Stimulated activated CD4-positive, alpha-beta T cell treated with anti-CD3 and anti-CD28 coated beads, Interleukin-4, amount 100 ng/mL, for 24 hours (primary cell): Measurements from ENCODE around the gene ABR.
A peak's percentile ranks its signal among the peaks of the same experiment; 100 is the strongest.
"Not testable (repeated sequence)": the region's sequence is repeated elsewhere in the genome, so short reads cannot be mapped to it uniquely, and the experiment has no call there.

Source experiments
- DNase-seq: peaks from one replicate; pipeline ENCODE4 v3.0.0-alpha.2; 2020

Gene ABR

GRCh38 chr17:1003972-1004768 lies 175.6 kb downstream of the ABR start:
- no peak for DNase-seq

DNA sequence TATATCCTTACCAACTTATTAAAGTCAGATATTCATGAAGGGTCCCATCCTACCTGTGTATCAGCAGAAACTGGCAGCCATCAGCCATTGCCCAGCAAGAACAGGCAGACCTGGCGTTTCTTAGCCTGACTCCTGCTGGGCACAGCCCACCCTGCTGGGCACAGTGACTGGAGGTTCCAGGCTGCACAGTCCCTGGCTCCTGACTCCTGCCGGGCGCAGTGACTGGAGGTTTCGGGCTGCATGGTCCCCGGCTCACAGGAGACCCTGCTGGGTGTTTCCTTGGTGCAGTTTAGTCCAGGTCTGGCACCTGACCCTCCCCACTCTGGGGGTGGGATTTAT lies 176.2 kb downstream of the ABR start:
- DNase-seq, result no peak

DNA sequence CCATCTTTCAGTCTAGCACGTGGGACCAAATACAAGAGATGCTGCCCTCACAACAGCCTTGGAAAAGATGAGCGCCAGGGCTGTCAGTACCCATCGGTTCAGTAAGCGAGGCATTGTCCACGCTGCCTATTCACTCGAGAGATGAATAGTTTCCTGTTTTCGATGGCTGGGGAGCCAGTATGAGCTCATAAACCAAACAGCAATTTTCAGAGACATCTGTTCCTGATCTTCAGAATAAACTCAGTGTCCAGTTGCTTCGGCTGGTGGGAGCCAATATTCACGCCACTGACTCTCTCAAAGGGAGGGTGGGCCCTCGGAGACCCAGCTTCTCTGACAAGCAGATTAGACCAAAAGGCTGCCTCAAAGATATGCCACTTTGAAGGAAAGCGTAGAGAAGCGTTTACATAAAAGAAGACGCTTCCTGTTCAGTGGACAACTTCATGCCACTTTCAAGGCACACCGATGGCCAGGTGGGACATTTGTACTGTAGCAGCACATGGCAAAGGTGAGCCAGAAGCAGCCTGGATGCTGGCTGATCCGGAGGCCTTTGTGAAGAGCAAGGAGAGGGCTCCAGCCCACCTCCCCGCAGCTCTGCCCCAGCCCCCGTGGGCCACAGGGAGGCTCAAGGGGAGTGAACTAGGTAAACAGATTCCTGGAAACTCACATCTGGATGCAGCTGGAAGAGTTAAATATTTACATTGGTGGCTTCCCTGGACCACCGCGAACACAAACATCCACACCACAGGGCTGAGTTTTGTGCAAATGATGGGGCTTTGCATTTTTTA lies 176.8 kb downstream of the ABR start:
- no peak for DNase-seq

DNA sequence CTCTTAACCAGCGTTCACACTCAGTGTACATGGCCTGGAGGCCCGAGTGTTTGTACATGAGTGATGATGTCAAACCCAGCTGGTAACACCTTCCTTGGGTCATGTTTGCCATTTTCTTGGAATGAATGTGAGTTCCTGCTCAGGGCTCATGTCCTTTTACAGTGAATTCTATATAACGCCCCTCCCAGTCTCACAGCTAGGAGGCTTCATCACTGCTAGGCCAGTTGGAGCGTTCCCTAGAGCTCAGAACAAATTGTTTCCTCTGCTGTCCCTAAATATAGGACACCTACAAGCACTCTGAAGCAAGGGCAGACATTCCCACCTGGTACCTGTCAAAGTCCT lies 177.4 kb downstream of the ABR start:
- DNase-seq, result no peak

DNA sequence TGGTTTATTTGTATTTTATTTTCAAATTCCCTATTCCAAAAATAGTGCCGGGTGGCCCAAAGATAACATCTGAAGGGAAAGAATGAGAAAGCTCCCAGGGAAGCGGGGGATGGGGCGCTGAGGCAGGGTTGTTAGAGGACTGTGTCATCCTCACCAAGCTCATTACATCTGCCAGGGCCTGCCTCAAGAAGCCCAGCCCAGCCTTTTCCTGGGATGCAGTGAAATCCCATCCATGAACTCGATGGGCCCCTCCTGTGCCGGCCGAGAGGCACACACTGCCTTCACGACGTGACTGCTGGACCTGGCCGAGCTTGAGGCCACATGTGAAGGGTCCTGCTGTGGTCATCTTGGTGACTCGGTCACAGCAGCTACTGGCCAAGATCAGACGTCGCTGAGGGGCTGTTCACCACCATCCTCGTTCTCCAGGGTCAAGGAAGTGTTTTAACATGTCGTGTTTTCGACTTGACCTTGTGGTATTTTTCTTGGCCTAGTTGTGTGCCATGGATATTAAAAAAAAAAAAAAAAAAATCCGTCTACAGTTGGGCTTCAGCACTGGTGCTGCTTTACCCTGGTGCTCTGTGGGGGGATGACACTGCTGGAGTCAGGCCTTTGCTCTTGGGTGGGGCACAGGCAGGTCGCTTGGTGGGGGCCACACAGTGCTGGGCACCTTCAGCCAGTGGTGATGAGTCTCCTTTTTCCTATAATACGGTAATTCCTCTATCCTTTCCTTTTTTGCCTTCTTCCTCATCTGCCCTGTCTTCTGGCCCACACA lies 178.0 kb downstream of the ABR start:
- DNase-seq, result no peak

DNA sequence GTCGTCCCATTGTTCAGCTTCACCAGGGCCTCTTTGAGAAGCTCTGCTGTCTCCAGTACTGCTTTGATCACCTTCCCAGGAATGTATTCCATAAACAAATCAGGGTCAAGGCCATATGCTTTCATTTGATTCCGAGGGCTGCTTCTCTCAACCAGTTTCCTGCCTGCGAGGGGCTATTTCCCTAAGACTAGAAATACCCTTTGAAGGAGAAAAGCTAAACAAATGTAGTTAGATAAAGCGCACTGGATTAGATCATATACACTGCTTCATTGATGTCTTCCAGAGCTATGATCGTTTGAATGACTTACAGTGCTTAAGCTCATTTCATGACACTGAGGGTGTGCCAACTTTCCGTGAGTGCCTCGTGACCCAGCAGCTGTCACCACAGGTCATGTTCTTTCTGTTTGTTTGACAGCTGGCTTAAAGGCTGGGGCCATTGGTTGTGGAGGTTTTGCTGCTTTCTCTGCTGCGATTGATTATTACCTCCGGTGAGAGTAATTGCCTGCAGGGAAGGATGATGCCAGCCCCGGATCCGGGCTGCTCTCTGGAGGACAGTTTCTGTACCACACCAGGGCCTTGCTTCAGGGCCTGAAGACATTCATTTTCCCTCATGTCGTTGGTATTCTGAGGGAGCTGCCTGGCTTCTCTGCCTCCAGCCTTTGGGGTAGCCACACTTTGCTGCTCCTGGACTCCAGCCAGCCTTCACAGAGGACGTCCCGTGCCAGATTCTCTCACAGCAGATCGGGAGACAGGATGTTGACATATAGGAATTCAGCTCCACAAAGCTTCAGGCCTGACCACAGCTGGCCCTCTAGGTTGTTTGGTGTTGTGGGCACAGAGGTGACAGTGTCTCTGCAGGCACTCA lies 179.0 kb downstream of the ABR start:
- DNase-seq, result no peak

DNA sequence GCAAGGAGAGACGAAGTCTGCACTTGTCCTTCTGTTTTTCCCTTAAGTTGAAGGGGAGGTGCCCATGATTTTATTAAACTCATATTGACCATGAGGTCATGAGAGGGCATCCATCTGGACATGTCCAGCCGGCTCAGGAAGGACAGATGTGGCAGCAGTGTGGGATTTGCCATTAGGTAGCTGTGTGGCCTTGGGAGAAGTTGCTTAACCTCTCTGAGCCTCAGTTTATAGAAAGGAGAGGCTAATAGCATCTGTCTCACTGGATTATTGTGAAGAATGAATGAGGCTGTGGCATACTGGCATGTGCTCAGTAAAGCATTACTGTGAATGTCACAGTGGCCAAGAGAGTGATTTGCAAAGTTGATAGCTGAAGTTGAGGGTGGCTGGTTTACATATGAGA lies 181.7 kb downstream of the ABR start:
- no peak for DNase-seq

- peak; percentile 93 for DNase-seq
These were observed 183.0 kb downstream of the ABR start, which contains the start of gene TIMM22 for GRCh38 chr17:996554-997344. TIMM22 (plus strand) TSS chr17:997129; CDS start chr17:997143, 14 bp downstream.

GRCh38 chr17:995324-995723 lies 184.5 kb downstream of the ABR start:
- DNase-seq, result not testable (repeated sequence)

- no peak for DNase-seq
These were observed 186.8 kb downstream of the ABR start for GRCh38 chr17:992933-993332.

DNA sequence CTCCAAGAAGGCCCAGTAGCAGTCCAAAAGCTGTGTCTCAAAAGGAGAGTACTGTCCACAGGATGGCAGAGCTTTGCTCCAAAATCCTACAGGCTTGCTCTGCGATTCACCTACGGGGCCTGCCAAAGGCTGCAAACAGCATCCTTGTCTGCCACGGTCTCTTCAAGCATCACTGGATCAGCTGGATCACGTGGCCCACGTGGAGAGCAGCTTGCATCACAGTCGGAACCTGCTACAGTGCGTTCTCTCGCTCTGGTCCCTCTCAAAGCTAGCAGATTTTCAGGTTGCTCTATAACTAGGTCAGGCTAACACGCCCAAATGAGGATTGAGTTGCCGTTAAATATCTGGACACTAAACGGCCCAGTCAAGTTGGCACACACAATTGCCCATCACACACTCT lies 191.2 kb downstream of the ABR start:
- DNase-seq, result no peak

DNA sequence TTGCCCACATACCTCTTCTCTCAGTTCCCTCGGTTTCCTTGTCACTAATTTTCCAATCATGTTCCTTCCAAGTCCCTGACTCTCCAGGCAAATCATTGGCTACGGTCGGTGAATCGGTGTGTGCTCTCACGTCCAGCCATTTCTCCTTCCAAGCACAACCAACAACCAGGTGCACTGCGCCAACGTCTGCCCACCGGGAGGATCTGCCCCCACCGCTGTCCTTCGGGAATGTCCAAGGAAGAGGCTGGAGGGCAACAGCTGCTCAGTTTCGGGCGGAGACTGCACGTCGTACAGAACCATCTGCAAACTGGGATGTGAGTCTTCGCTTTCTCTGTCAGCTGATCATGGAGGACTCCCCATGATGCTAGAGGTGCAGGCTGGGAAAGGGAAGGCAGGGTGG lies 191.8 kb downstream of the ABR start:
- DNase-seq, result no peak

DNA sequence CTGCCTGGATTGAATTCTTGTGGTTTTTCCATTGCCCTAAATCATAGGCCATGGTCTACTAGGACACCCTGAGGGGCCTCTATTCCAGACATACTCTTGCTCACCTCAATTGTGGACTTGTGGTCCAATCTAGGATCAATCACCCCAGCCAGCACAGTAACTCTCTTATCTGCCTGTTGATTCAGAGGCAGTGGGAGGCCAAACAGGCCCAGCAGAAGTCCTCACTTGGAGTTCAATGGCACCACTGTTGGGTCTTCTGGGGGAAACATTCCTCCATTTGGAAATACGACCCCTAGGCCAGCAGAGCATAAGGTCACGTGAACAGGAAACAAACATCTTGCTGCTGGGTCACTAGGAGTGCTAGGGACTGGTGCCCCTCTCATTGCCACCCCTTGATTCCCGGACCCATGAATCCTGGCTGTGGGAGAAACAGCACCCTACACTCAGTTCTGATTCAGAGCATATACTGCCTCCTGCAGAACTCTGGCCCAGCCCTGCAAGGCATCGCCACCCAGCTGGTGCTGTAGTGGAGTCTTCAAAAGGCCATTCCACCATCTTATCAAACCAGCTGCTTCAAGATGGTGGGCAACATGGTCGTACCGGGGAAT lies 193.4 kb downstream of the ABR start:
- DNase-seq, result no peak

- DNase-seq, result no peak
These were observed 195.9 kb downstream of the ABR start for GRCh38 chr17:983921-984320.

DNA sequence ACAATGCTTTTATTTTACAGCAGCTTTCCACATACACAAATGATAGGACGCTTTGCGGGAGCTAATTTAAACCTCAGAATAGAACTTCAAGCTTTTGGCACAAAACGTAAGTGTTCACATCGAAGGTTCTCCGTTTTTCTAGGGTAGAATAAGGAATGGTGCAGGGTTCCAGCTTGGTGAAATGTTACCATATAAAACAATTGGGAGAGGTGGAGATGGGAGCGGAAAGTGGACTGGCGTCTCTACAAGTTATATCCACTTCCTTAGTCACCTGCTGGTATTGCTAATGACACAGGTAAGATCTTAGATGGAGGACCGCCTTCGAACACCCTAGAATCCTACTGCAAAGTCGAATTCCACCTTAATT lies 198.5 kb downstream of the ABR start:
- no peak for DNase-seq

DNA sequence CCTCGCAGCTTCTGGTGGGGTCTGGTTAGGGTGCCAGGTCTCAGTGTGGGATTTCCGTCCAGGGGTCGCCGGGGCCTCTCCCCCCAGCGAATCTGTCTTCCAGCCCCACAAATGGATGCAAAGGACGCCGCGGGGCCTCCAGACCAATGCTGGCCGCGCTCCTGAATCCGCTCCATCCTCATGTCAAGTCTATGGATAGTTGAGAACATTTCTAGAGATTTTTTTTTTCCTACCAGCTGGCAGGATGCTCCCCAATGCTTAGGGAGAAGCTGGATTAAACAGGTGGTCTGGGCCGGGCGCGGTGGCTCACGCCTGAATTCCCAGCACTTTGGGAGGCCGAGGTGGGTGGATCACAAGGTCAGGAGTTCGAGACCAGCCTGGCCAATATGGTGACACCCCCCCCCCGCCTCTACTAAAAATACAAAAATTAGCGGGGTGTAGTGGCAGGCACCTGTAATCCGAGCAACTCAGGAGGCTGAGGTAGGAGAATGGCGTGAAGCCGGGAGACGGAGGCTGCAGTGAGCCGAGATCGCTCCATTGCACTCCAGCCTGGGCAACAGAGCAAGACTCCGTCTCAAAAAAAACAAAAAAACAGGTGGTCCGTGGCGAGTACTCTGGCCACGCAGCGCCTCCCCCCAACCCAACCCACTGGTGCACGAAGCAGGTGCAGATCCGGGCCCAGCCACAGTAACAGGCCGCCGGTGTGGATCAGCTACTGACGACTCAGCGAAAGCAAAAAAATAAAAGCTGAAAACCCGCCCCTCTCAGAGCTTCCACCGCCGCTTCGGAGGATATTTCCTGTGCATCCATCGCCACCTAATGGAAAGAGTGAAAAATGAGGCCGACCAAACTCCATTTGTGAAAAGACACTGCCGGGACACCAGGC lies 199.1 kb downstream of the ABR start:
- DNase-seq, result peak; percentile 82

DNA sequence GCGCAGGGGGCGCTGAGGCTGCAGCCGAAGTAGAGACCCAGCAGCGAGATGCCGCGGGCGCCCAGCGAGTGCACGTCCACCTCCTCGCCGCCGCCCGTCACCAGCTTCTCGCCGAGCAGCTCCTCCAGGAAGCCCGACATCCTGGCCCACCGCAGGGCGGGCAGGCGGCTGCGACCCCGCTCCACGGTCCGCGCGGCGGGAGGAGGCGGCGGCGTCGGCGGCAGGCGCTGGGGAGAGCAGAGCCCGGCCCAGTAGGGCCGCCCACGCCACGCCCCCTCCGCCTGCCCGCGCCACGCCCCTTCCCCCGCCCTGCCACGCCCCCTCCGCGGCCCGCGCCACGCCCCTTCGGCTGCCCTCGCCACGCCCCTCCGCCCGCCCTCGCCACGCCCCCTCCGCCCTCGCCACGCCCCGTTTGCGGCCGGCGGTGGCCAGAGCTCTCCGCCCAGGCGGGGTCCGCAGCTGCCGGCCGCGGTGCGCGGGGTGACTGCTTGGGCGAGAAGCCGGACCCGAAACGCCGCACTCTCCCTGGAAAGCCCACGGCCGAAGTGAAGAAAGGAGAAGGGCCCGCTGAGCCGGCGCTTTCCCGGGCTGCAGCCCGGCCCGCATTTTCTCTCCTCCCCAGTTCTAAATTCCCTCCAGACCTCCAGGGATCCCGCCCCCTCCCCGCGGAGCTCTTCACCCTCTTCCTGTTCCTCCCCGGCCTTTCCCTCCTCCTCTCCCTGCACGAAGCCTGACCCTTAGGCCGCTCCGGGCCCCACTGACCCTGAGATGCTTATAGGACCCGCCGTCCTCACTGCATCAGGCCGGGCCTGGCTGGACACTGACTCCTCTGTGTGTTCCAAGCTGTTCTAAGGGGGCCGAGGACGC lies 200.0 kb downstream of the ABR start, which contains the start of gene NXN:
Gene NXN (minus strand): TSS at position 238 of the 867 bp plus-strand sequence.
- DNase-seq, result peak; percentile 86

DNA sequence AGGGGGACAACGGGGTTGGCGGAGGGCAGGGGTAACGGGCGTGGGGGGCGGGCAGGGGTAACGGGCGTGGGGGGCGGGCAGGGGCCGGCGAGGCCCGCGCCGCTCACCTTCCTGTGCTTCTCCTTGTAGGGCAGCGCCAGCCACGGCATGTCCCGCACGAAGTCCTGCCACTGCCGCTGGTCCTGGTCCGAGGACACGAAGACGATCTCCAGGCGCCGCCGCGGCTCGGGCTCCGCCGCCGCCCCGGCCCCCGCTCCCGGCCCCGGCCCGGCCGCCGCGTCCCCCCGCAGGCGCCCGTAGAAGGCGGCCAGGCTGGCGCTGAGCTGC lies 200.6 kb downstream of the ABR start:
- no peak for DNase-seq
